ENCODE results near the gene AQP2.

AQP2 gene, protein sequence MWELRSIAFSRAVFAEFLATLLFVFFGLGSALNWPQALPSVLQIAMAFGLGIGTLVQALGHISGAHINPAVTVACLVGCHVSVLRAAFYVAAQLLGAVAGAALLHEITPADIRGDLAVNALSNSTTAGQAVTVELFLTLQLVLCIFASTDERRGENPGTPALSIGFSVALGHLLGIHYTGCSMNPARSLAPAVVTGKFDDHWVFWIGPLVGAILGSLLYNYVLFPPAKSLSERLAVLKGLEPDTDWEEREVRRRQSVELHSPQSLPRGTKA

GRCh38 chr12:49950273-49951251, at the start of gene AQP2:
Gene AQP2, plus strand, starts transcription at chr12:49950737. Its CDS starts 94 bp downstream, at chr12:49950831.
- no peak for DNase-seq

- no peak for DNase-seq
These were observed 49.5 kb upstream of the AQP2 start for GRCh38 chr12:49901026-49901425.

DNA sequence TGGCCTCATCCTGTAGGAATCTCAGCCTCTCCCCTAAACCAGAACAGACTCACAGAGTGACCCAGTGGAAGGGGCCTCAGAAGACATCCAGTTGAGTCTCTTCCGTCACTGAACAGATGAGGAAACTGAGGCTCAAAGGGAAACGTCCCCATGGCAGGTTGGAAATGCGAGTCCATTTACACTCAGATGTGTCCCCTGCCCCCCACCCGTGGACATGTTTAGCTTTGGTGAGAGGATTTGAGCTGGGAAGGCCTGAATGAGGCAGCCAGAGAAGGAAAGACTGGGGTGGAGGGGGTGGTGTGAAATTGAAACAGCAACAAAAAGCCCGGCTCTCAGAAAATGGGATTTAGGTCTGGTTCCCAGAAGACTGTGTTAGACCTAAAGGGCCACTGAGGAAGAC, 48.6 kb upstream of the AQP2 start:
- DNase-seq = no peak

DNA sequence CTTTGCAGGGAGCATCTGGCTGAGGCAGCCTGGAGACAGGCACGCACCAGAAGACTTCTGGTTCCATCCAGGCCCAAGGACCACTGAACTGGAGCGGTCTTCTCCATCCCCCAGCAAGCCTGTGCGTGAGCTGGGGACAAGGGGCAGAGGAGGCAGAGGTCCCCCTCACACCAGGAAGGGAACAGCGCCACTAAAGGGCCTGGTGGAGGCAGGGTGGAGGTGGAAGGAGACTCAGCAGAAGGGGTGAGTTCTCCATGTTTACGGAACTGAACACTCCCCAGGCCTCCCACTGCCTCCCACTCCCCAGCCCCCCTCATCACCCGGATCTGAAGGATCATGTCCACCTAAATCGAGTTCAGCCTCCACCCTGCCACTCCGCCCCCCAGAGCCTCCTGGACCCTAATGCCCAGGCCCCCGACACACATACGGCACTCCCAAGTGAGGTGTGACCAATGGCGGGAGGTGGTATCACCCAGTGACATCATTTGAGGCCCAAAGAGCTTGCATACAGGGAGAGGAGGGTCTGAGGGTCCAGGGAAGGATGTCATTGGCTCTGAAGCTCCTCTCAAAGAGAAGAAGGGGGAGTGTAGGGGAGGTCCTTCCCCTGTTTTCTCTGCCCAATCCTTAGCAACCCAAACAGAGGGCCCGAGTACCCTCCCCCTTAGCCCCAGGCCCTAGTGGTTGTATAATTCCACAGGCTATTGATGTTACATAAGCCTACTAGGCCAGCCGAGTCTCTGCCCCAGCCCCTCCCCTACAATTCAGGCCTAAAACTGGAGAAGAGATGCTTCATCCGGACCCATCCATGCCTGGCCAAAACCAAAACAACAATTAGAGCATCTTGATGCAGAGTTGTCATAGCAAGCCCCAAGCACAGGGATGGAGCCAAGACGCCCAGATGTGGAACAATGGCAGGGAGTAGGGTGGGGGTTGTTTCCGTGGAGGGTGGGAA, 47.9 kb upstream of the AQP2 start:
- DNase-seq = peak; percentile 68

GRCh38 chr12:49903351-49903699, 47.2 kb upstream of the AQP2 start:
- no peak for DNase-seq

DNA sequence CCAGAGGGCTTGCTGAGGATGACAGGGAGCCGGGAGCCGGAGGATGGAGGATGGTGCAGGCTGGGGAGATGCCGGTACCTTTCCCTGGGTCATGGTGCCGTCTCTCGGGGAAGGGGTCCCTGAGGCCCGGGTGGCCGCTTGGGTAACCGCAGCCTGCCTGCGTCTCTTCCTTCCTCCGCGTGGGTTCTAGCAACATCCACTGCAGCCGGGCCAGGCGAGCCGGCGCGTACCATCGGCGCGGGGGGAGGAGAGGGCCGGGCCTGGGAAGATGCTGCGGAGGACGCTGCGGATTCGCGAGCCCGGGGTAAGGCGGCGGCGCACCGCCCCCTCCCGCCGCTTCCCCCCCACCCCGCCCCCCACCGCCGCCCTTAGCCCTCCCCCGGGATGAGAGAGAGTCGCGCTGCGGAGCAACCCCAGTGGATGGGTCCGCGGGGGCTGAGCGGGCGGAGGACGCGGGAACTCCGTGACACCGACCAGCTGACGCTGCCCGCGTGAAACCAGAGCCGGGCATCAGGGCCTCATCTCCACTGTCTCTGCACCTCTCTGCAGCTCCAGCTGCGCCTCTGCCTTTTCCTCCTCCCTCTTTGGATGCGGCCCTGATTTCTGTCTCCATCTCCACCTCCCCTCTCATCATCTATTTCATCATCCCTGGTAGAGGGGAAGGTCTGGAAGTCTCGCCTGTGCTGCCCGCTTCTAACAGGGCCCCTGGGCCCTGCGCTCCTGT, 46.7 kb upstream of the AQP2 start, which contains the start of gene FAIM2:
TSS of gene FAIM2 (minus strand) at position 201 of the 724 bp plus-strand sequence. CDS start at position 93, 108 bp downstream.
- peak; percentile 88 for DNase-seq

DNA sequence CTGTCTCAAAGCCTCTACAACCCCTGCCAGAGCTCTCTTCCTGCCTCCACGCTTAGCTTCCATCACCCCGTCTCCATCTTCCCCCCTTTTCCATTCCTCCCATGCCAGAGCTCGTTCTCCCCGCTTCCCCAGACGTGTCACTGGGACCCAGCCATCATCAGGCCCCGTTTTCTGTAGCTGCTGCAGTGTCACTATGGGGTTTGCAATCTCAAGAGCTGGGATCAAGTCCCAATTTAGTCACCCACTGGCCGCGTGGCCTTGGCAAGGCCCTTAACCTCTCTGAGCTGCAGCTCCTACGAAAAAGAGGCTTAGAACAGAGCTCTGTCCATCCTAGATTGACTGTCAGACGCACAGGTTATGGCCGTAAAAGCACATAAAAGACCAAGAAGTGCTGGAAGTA, 45.9 kb upstream of the AQP2 start:
- no peak for DNase-seq

DNA sequence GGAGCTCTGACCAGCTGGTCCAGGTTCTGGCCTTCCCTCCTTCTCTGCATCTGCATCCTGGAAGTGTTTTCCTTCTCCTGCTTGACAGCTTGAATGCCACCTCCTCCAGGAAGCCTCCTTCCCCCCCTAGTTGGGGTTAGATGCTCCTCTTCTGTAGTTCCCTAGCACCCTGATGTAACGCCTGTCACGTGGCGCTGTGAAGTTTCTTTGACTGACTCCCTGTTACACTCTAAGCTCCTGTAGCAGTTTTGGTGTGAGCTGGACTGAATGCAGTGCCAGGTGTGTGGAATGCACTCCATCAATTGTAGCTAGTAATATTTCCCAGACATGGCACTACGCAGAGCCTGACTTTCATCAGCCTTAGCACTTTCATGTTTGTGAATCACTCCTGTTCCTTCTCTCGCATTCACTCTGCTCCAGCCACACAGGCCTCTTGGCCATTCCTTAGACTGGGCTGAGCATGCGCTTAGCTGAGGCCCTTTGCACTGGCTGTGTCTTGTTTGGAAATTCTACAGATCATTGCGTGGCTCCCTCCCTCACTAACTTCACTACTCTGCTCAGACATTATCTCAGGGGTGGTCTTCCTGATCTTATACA, 44.7 kb upstream of the AQP2 start:
- no peak for DNase-seq

DNA sequence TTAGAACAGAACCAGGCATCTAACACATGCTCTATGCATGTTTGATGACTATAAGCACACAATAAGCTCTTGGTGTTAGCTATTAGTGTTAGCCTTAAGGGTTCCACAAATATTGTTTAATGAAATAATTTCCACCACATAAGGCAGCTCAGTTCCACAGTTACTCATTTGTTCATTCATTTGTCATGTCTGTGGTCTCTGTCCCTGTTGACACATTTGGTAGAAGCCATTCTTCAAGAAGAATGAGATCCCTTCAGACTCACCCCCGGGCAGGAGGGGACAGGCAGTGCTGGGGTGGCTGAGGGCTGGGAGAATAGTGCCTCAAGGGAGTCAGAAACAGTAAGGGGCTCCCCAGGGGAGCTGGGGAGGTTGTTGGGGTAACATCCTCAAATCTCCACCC, 43.2 kb upstream of the AQP2 start:
- DNase-seq = peak; percentile 39

GRCh38 chr12:49909356-49909755, 41.2 kb upstream of the AQP2 start:
- DNase-seq = no peak

GRCh38 chr12:49909826-49910225, 40.7 kb upstream of the AQP2 start:
- DNase-seq = no peak

GRCh38 chr12:49910331-49911212, 40.0 kb upstream of the AQP2 start:
- no peak for DNase-seq

DNA sequence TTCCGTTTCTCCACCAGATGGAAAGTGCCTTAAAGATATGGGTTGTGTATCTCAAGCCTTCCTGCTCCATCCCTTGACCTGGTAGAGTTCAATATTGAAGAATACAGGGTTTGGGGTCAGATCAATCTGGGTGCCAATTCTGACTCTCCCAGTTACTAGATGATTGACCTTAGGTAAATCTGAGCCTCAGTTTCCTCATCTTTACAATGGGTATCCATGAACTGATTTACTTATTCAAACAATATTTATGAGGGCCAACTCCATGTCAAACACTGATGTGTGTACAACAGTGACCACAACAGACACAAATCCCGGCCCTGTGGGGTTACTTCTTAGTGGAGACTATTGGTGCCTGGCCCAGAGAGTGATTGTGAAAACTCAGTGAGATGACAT, 39.3 kb upstream of the AQP2 start:
- DNase-seq = no peak

GRCh38 chr12:49912345-49913255, 37.9 kb upstream of the AQP2 start:
- DNase-seq = no peak

DNA sequence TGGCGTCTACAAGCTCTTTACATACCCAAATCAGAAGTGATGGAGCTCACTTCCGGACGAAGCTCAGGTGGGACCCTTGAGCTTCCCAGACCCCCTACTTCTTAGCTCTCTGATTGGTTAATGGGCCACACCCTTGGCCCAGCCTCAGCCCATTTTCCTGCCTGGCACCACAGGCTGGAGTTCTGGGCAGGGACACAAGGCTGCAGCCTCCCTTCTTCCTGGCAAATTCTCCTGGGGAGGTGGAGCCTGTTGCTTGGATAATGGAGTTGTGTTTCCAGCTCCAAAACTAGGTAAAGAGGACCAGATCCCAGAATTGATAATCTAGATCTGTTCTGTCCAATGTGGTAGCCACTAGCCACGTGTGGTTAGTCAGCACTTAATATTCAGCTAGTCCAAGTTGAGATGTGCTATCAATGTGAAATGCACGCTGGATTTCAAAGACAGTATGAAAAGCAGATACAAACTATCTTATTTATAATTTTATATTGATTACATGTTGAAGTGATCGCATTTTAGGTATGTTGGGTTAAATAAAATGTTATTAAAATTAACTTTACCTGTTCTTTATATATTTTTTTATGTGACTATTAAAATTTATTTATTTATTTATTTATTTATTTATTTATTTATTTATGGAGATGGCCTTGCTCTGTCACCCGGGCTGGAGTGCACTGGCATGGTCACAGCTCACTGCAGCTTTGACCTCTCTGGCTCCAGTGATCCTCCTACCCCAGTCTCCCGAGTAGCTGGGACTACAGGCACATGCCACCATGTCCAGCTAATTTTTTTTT, 34.2 kb upstream of the AQP2 start:
- no peak for DNase-seq

GRCh38 chr12:49917166-49917787, 33.3 kb upstream of the AQP2 start:
- DNase-seq = no peak

DNA sequence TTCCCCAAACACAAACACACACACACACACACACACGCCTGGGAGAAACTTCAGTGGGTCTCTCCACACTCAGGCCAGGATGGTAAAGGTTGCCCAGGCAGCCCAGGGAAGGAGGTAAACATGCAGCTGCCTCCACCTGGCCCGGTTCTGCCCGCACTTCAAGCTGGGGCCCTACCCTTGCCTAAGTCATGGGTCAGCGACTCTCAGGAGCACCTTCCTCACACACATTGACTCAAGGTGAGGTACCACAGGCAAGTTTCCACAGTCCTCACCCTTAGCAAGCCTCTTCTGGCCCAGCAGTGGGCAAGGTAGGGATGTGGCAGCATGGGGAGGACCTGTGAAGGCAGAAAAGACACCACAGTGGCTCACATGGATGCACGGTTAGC, 32.8 kb upstream of the AQP2 start:
- DNase-seq = no peak

DNA sequence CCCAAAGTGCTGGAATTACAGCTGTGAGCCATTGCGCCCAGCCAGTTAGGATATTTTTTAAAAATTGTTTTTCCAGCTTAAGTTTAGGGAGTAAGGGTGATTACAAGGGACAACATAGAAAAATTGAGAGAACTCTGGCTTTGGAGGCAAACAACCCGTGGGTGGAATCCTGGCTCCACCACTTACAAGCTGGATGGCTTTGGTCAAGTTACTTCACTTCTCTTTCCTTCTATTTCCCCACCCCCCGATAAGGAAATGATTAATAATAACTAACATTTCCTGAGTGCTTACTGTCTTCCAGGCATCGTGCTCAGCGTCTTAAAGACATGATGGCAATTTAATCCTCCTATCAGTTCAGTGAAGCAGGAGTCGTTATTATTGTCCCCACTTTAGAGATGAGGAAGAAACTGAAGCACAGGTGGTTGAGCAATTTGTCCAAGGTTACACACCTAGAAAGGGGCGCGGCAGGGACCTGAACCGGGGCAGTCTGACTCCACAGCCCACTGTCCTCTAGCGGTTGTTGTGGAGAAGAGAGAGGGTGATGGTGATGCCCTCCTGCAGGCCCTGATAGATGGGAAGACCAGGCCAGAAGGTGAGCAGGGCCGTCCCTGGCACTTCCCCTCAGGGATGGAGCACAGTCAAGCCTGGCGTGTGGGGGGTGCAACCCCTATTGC, 30.2 kb upstream of the AQP2 start:
- no peak for DNase-seq

All from midbrain (tissue), 1 donor.